HT-29 (cell line): ENCODE measurements around the gene PRRG4. TPM values are rescaled to one million over a fixed set of nuclear protein-coding genes. Genes with fewer than 3 reads are reported as not detected.
"Not testable (repeated sequence)": the region's sequence is repeated elsewhere in the genome, so short reads cannot be mapped to it uniquely, and the experiment has no call there.

Source experiments
- DNase-seq: peaks from one replicate; pipeline ENCODE4 v3.0.0-alpha.2; 2015; ENCODE audit warnings: low spot score
- total RNA-seq: library from RNA; depleted of rRNA; stranded (reverse); fragments of >200 nt; shearing (Covaris generic); gene quantifications from 2 replicates; pipeline ENCODE4 v1.2.3, GENCODE V29; 2014; rRNA removed

PRRG4 gene
- total RNA-seq = 4.3 and 4.8 TPM in 2 replicates

DNA sequence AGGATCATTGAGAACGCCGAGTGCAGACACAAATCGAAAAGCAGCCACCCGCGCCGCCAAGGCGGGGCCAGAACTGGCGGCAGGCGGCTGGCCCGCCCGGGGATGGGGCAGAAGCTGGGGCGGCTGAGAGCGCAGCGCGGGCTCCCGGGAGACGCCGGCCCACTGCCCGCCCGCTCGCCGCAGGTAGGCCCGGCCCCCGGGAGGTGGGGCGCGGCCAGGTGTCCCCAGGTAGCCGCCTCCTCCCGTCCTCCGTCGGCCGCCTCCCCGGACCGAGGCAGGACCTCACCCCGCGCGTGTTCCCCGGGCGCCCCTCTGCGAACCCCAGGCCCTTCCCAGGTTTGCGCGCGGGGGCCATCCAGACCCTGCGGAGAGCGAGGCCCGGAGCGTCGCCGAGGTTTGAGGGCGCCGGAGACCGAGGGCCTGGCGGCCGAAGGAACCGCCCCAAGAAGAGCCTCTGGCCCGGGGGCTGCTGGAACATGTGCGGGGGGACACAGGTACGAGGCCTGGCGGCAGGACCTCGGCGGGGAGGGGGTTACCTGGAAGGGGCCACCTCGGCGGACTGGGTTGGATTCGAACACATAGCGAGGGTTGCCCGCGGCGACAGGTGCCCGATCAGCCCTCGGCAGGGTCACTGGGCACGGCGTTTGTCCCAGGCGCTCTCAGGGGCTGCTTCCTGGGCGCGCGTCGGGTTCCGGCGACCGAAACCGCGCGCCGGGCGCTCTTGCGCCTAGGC, at the start of gene PRRG4:
Gene PRRG4, plus strand, starts transcription at position 248 of the 733 bp plus-strand sequence. CDS start 603 bp downstream, outside the sequence.
- peak; percentile 91 for DNase-seq

GRCh38 chr11:32780839-32781238, 48.9 kb upstream of the PRRG4 start:
- DNase-seq = not testable (repeated sequence)

DNA sequence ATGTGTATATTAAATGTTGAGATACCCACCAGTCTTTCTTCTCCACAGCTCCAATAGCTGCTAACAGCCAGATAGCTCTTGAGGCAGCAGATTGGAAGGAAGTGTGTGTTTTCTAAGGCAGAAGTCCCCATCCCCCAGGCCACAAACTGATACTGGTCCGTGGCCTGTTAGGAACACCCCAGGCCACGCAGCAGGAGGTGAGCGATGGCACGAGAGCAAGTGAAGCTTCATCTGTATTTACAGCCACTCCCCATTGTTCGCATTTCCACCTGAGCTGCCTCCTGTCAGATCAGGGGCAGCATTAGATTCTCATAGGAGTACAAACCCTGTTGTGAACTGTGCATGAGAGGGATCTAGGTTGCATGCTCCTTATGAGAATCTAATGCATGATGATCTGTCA, 48.0 kb upstream of the PRRG4 start:
- no peak for DNase-seq

DNA sequence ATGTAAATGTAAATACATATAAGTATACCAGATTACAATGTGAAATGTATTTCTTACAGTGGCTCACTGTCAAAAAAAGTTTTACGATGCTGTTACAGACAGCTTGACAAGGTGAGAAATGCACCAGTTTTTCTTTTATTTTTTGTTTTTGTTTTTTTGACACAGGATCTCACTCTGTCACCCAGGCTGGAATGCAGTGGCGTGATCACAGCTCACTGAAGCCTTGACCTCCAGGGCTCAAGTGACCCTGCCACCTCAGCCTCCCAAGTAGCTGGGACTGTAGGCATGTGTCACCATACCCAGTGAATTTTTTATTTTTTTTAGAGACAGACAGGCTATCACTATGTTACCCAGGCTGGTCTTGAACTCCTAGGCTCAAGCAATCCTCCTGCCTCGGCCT, 44.5 kb upstream of the PRRG4 start:
- DNase-seq = no peak

DNA sequence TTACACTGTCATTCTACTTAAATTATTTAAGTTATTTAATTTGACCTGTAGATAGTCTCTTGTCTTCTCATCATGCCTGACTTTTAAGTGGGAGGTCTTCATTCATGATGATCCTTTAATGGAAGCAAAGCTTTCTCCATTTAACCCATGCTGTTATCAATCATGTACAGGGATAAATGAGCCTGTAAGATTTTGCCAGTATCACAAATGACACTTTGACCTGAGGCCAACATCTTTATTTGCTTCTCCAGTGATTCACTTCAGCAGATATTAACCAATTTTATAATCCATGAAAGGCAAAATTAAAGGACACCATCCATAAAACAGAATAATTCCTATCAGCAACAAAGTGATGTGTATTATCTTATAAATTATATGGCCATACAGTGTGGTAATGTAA, 42.9 kb upstream of the PRRG4 start:
- no peak for DNase-seq

DNA sequence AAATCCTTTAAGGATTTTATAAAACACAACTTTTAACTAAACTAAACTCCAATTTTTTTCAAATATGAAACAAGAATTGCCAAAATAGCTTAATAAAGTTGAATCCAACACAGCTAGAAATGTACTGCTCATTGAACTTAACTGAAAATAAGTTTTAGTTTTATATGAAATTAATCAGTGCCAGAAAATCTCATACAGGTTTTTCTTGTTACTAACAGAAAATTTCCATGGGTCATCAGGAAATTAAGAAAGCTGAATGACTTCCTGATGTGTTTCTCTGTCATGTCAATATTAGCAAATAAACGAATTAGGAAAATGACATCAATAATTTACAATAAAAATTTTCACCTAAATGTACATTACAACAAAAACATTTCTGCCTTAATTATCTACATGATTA, 38.8 kb upstream of the PRRG4 start:
- DNase-seq = no peak

GRCh38 chr11:32792111-32792947, 37.4 kb upstream of the PRRG4 start:
- DNase-seq = no peak

DNA sequence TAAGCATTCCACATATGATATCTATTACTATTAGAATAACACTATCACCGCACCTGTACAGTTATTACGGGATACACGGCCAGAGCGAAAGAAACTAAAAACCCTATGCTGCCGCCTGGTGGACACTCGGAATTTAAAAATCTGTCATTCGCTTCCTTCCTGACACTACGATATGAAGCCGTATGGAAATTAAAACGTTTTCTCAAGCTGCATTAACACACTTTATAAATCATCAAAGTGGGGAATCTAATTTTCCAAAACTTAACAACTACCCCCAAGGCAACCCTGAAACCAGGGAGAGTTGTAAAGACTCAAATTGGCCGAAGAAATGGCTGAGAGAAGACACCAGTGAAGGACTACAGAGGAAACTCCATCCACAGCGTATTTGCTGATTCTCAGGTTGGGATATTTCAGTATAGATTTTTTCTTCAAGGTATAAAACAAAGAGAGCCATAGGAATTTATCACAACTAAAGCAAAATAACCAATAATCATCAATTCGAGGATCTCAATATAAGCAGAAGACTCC, 36.7 kb upstream of the PRRG4 start:
- DNase-seq = peak; percentile 92

DNA sequence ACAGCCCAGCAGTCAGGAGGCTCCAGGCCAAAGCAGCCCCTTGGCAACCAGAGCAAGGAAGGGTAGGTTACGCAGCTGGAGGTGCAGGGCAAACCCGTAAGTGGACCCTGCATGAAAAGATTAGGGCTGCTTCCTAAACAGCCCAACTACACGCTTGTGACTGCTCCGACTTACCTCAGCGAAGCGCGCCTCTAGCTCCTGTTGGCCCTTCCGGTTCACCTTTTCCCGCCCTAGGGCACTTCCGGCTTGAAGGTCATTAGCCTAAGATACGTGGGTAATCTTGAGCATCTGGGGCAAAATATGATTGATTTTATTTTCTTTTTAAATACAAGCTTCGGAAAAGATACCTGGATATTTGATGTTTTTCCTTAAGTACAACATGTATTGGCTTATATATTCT, 35.3 kb upstream of the PRRG4 start, which contains the start of gene CCDC73:
Gene CCDC73, minus strand, starts transcription at position 224 of the 400 bp plus-strand sequence. CDS start 34,419 bp downstream, outside the sequence.
- DNase-seq = no peak

GRCh38 chr11:32796425-32796824, 33.3 kb upstream of the PRRG4 start:
- DNase-seq = no peak

DNA sequence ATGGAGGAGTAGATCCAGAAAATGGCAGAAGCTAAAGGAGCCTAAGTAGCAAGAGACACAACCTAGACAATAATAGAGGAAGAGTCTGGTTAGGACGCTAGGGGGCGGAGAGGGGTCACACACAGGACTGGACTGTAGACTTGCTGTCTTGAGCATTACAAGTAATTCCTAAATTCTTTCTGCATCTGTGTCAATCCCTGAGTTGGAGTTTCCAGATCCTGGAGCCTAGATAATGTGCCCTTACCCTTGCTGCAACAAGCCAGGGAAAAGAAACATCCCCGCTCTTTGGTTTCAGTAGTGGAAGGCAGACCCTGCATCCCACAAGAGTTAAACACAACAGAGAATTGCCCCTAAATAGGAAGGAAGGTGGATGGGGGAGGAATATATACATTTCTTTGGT, 20.4 kb upstream of the PRRG4 start:
- DNase-seq = peak; percentile 93

DNA sequence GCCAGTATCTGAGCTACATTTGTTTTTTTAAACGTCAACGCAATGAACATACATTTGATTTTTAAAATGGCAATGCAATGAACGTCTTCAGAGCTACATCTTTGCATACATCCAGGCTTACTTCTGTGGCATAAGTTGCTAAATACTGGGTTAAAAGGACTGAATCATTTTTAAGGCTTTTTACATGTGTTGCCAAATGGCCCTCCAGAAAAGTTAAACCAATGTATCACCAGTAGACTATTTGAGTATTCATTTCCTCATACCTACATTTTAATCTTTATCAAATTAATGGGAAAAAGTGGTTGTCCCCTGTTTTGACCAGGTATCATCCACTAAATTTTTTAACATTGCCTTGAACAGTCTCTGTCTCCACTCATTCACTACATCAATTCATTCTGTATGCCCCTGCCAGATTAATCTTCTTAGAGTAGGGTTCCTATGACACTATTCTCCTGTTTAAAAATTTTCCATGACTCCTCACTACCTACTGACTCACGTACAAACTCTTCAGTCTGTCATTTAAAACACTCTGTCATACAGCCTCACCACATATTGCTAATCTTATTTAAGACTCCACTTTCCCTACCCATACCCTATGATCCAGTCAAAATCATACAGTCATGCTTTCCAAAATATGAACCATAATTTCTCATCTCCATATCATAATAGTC, 12.4 kb upstream of the PRRG4 start:
- no peak for DNase-seq

GRCh38 chr11:32817852-32818183, 11.9 kb upstream of the PRRG4 start:
- no peak for DNase-seq

DNA sequence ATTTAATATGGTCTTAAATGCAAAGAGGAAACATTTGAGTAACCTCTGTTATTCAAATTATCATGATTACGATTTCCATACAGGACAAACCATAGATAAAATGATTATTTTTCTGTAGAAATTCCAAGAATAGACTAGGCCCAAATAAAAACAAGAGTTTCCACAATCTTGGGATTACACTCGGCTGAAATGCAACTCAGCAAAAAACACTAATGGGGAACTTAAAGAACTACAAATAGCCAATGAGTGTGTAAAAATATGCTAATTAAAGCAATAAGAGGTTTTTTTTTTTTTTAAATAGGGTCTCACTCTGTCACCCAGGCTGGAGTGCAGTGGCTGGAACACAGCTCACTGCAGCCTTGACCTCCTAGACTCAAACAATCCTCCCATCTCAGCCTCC, 10.5 kb upstream of the PRRG4 start:
- no peak for DNase-seq

- DNase-seq = no peak
These were observed 9.2 kb upstream of the PRRG4 start for GRCh38 chr11:32820497-32820896.

DNA sequence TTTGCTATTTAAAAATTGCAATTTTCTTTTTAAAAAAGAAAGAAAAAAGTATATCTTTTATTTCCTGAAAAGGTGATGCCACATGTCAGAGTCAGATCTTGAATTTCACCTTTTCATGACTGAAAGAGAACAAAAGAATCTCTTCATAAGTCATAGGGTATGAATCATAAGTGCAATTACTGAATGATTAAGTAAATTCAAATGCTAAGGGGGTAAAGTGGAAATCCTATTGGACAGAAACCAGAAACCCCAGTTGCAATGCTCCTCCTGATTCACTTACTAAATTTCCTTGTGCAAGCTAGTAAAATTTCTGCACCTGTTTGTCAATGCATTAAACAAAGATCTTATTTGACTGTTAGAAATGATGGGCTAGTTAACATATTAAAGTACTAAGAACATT, 8.2 kb upstream of the PRRG4 start:
- DNase-seq = peak; percentile 77

DNA sequence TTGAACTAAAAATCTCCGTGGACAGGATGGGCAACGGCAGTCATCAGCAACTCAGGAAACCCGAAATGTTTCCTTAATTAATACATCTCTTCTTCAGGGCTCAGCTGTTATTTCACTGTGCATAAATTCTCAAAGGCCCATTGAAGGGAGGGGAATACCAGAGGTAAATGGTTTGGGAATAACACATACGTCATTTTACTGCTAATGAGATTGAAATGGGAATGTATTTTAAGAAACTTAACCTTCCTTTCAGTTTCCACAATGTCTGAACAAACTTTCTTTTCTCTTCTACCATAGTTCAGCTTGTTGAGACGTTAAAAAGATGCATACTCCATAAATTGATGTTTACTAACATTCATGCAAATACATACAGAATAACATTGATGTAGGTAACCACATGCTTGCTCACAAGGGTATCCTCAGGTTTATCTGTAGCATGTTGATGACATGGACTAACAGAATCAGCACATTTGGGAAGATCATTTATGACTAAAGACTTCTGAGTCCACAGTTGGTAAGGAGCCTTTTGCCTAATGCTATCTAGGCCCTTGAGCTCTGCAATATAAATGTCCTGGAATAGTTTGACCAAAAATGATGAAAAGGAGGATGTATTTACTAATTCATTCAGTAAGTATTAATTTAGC, 7.7 kb upstream of the PRRG4 start:
- no peak for DNase-seq

DNA sequence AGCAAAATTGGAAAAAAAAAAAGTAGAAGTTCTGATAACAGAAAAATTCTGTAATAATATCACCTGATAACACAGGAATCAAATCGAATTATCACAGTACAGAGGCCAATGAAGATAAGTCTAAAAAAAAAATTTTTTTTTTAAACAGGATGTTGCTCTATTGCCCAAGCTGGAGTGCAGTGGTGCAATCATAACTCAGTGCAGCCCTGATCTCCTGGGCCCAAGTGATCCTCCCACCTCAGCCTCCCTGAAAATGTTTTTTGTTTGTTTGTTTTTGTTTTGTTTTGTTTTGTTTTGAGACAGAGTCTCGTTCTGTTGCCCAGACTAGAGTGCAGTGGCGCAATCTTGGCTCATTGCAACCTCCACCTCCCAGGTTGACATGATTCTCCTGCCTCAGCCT, 6.1 kb upstream of the PRRG4 start:
- DNase-seq = not testable (repeated sequence)

DNA sequence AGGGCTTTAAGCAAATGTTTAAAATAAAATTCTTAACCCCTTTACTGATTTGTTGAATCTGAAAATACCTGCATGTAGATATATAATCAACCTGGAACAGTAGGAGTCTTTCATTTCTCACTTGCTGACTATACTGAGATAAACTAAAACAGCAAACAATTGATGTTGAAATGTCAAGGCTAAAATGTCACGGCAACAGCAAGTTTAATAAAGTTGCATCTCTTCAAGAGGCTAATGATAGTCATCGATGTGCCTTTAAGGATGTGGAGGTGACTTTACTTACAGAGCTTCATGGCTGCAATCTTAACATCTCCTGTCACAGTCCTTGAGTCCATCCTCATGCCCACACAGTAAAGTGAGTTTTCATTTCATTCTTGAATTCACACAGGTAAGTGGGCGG, 3.6 kb upstream of the PRRG4 start:
- no peak for DNase-seq

DNA sequence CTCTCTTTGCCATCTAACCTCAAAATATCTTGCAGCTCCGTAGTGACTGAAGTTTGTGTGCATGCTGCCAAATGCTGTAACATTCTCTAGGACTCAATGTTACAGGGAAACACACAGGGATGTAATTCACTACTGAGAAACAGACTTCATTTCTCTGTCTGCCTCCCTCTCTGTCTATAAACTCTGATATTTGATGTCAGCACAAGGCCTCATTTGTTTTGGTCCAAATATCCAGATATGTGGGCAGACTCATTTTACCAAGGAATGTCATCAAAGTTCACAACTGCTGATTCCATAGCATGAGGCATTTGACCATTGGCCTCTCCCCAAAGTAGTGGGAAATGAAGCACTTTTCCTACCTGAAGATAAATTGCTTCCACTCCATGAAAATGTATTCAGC, 2.5 kb upstream of the PRRG4 start:
- no peak for DNase-seq

- DNase-seq = no peak
These were observed 509 bp upstream of the PRRG4 start for GRCh38 chr11:32829157-32829679.
